GM12801 (cell line): ENCODE data around the gene TOR1AIP2.

ENCODE experiments used
- CTCF ChIP-seq: IDR thresholded peaks from one replicate; pipeline ENCODE4 v1.5.1; 2011; ENCODE audit warnings: control low read depth; ENCODE audit not compliant: insufficient read length; ENCODE audit errors: extremely low read depth

The TOR1AIP2 gene

GRCh38 chr1:179877586-179878265 is at the start of gene TOR1AIP2:
Gene TOR1AIP2 (minus strand): TSS chr1:179877803. CDS start chr1:179852665, 25,138 bp downstream.
- TF ChIP-seq CTCF, result no peak

GRCh38 chr1:179926850-179927205 is 49.2 kb upstream of the TOR1AIP2 start:
- no peak for TF ChIP-seq CTCF

- no peak for TF ChIP-seq CTCF
These were observed 48.6 kb upstream of the TOR1AIP2 start for GRCh38 chr1:179925922-179926849.

GRCh38 chr1:179925302-179925701 is 47.7 kb upstream of the TOR1AIP2 start:
- TF ChIP-seq CTCF, result no peak

GRCh38 chr1:179924268-179924667 is 46.7 kb upstream of the TOR1AIP2 start:
- TF ChIP-seq CTCF, result no peak

GRCh38 chr1:179923029-179923428 is 45.4 kb upstream of the TOR1AIP2 start:
- TF ChIP-seq CTCF, result no peak

- TF ChIP-seq CTCF, result no peak
These were observed 44.6 kb upstream of the TOR1AIP2 start for GRCh38 chr1:179921981-179922872.
